Heart left ventricle (tissue), 16 donors: ENCODE data around the gene REV3L. TPM values are rescaled to one million over a fixed set of nuclear protein-coding genes. Genes with fewer than 3 reads are reported as not detected.

ENCODE experiments used
- ATAC-seq, 4 donors: fragments of 200-7000 bp; cut with Tn5 transposase; one replicate each; pipeline ENCODE4 v1.9.1; 2020 to 2022; ENCODE audit warnings: moderate library complexity in 4 of 4, mild to moderate bottlenecking in 3 of 4, moderate number of reproducible peaks in 1 of 4
- DNase-seq, 5 donors: peaks; one replicate each; pipeline ENCODE4 v3.0.0-alpha.2; 2020
- H3K27ac ChIP-seq, 12 donors: fragments of 200-600 bp; sonication (generic) in 4 of 12; one replicate each; pipeline versions ENCODE4 v1.5.0 to v1.8.0; 2016 to 2022; ENCODE audit warnings: mild to moderate bottlenecking in 2 of 12
- H3K27me3 ChIP-seq, 9 donors: fragments of 200-600 bp; sonication (generic) in 2 of 9; one replicate each; pipeline versions ENCODE4 v1.5.1 to v1.8.0; 2016 to 2022; ENCODE audit warnings: mild to moderate bottlenecking in 3 of 9
- H3K36me3 ChIP-seq, 9 donors: fragments of 200-600 bp; sonication (generic) in 2 of 9; one replicate each; pipeline versions ENCODE4 v1.5.0 to v1.8.0; 2018 to 2022; ENCODE audit warnings: mild to moderate bottlenecking in 2 of 9
- H3K4me1 ChIP-seq, 12 donors: fragments of 200-600 bp; sonication (generic) in 4 of 12; one replicate each; pipeline versions ENCODE4 v1.5.0 to v1.8.0; 2016 to 2022; ENCODE audit warnings: mild to moderate bottlenecking in 3 of 12
- H3K4me3 ChIP-seq, 12 donors: fragments of 200-600 bp; sonication (generic) in 4 of 12; one replicate each; pipeline versions ENCODE4 v1.5.0 to v1.8.0; 2017 to 2022; ENCODE audit warnings: mild to moderate bottlenecking in 9 of 12, moderate library complexity in 4 of 12
- H3K9me3 ChIP-seq, 12 donors: fragments of 200-600 bp; sonication (generic) in 4 of 12; one replicate each; pipeline versions ENCODE4 v1.5.0 to v1.8.0; 2016 to 2022; ENCODE audit warnings: mild to moderate bottlenecking in 1 of 12
- CTCF ChIP-seq, 12 donors: fragments of 200-600 bp; sonication (generic) in 4 of 12; IDR thresholded peaks; one replicate each; pipeline versions ENCODE4 v1.5.0 to v1.8.0; 2018 to 2022; ENCODE audit warnings: antibody characterized with exemption in 12 of 12, mild to moderate bottlenecking in 5 of 12
- POLR2A ChIP-seq, 2 donors: fragments of 450-650 bp; IDR thresholded peaks; one replicate each; pipeline ENCODE4 v1.6.1; 2017; ENCODE audit warnings: antibody characterized with exemption in 2 of 2, mild to moderate bottlenecking in 2 of 2, moderate library complexity in 2 of 2
- WGBS, 4 donors: extraction: QIAGEN DNeasy Blood & Tissue Kit in 2 of 4; methylation state at CpG; one replicate each; pipeline versions ENCODE4 v1.1.5 to v1.1.7; 2013 to 2018; 5-methylcytosine and 5-hydroxymethylcytosine counted together
- intact Hi-C, 10 donors: fragments of 100-400 bp; cut with DNase I; formaldehyde crosslinking; loops; one replicate each; pipeline versions ENCODE4 v1.11.1 to v1.14.2; 2022
- polyA plus RNA-seq, 2 donors: library from polyadenylated mRNA; stranded (reverse); fragments of 200-250 nt; gene quantifications; one replicate each; pipeline ENCODE4 v1.2.3, GENCODE V29; 2013
- total RNA-seq, 9 donors: library from RNA; depleted of rRNA in 2 of 9; stranded (reverse); fragments of >200 nt in 2 of 9; fragmentation: NEBNext Ultra II Directional in 3 of 9; extraction: Animal tissue kit (Norgen Biotek cat#: 25700) in 3 of 9; gene quantifications; one replicate each; pipeline versions ENCODE4 v1.1.0 to v1.2.4, GENCODE V29; 2016 to 2023
- donor health status: ischemic (EF 13 %, LVEDD 7.1; RV severe dilation, severe dysfunction).
- donor health status: healthy with polysubstance abuse.
- donor health status: DM: no; HTN: yes; CAD: no.
- donor health status: DM: no; HTN: no; CAD: no.
- donor health status: ischemic (EF 25% LVEDD 6.9; RV normal size, moderate dysfunction).
- donor health status: ischemic (EF 25% LVEDD 5.7; RV mildly dilated, moderate dysfunction).
- donor health status: healthy.
- donor health status: DM: yes; HTN: yes; CAD: no.
- donor health status: ischemic (EF 35%, LVEDD 5.7; RV mildly dilated, moderate dysfunction).
- donor health status: nonischemic (EF 11% LVEDD 7.7; RV severe dilation, severe dysfunction).
- donor health status: DM: yes; HTN: yes; CAD: no.
- donor health status: PGD.
- donor health status: ischemic (EF 29% LVEDD 5.4; RV normal size, mild dysfunction).
- donor health status: nonischemic (EF 23%, LVEDD 6.1; RV moderate dilation, normal function).

The REV3L gene
- total and polyA plus RNA-seq, 11 donors: 6.1 to 20.0 (median 13.0) TPM

GRCh38 chr6:111470991-111471390, 12.0 kb downstream of the REV3L start:
- TF ChIP-seq POLR2A (IDR thresholded peaks at IDR 0.05) (no peak), CTCF (IDR thresholded peaks at IDR 0.05) (no peak)
- H3K4me1 ChIP-seq: peaks cover 0 to 21% (median 5%) of the 10 kb centered on the region in 12 donors
- 92 to 97% (median 94%) methylated on average over 2 of the region's 2 CpGs for WGBS, 4 donors
- no peaks in the 10 kb centered on the region for H3K27me3 ChIP-seq
- no peak overlapping the region for H3K27ac ChIP-seq
- intact Hi-C loops: loop anchor here in 3 of 10 donors (10.0 kb wide), 3 partner anchors 46 to 106 kb away; no protein-coding TSS in a partner anchor
- no peak for DNase-seq
- H3K9me3 ChIP-seq: no peaks in the 10 kb centered on the region
- no peak for ATAC-seq
- peaks cover 0 to 10% (median 0%) of the 10 kb centered on the region in 9 donors for H3K36me3 ChIP-seq
- no peak overlapping the region for H3K4me3 ChIP-seq

- Histone ChIP-seq H3K27me3 (no peaks in the 10 kb centered on the region), H3K36me3 (peaks cover 0 to 10% (median 0%) of the 10 kb centered on the region in 9 donors), H3K9me3 (no peaks in the 10 kb centered on the region), H3K4me3 (no peak overlapping the region), H3K27ac (no peak overlapping the region), H3K4me1 (peaks cover 0 to 21% (median 5%) of the 10 kb centered on the region in 12 donors)
- 87 to 100% (median 94%) methylated on average over 5 of the region's 5 CpGs for WGBS, 4 donors
- DNase-seq (no peak), ATAC-seq (no peak)
- intact Hi-C loops: loop anchor here in 1 of 10 donors (10.0 kb wide), 1 partner anchor 95 kb away; no protein-coding TSS in a partner anchor
- no peak for TF ChIP-seq CTCF (IDR thresholded peaks at IDR 0.05)
- TF ChIP-seq POLR2A (IDR thresholded peaks at IDR 0.05): no peak
Measured at GRCh38 chr6:111469543-111469942, 13.5 kb downstream of the REV3L start.

- no peak for DNase-seq
- Histone ChIP-seq H3K9me3 (no peaks in the 10 kb centered on the region), H3K4me3 (no peak overlapping the region), H3K4me1 (peaks cover 0 to 16% (median 4%) of the 10 kb centered on the region in 12 donors), H3K27me3 (no peaks in the 10 kb centered on the region), H3K36me3 (peaks cover 0 to 10% (median 0%) of the 10 kb centered on the region in 9 donors), H3K27ac (peak overlapping the region in 1 of 12 donors; percentile 14)
- ATAC-seq: no peak
- 76 to 86% (median 81%) methylated on average over 5 of the region's 5 CpGs for WGBS, 4 donors
- intact Hi-C loops: loop anchor here in 1 of 10 donors (10.0 kb wide), 1 partner anchor 94 kb away; no protein-coding TSS in a partner anchor
- TF ChIP-seq POLR2A (IDR thresholded peaks at IDR 0.05): no peak
- TF ChIP-seq CTCF (IDR thresholded peaks at IDR 0.05): no peak
Measured at GRCh38 chr6:111468329-111469012, 14.5 kb downstream of the REV3L start.

- Histone ChIP-seq H3K36me3 (peaks cover 0 to 17% (median 3%) of the 10 kb centered on the region in 9 donors), H3K4me3 (no peak overlapping the region), H3K27me3 (no peaks in the 10 kb centered on the region), H3K4me1 (peaks cover 0 to 39% (median 22%) of the 10 kb centered on the region in 12 donors), H3K27ac (peak overlapping the region in 1 of 12 donors; percentile 44), H3K9me3 (peaks cover 0 to 15% (median 0%) of the 10 kb centered on the region in 12 donors)
- intact Hi-C loops: loop anchor here in 1 of 10 donors (10.0 kb wide), 1 partner anchor 89 kb away; no protein-coding TSS in a partner anchor
- ATAC-seq: no peak
- no peak for TF ChIP-seq CTCF (IDR thresholded peaks at IDR 0.05)
- no peak for TF ChIP-seq POLR2A (IDR thresholded peaks at IDR 0.05)
- no peak for DNase-seq
- 35 to 98% (median 94%) methylated on average over 1 of the region's 1 CpG for WGBS, 4 donors
Measured at GRCh38 chr6:111464184-111464583, 18.8 kb downstream of the REV3L start.
